Gastrocnemius medialis (tissue), 4 donors: ENCODE measurements around the gene TACC3. TPM values are rescaled to one million over a fixed set of nuclear protein-coding genes. Genes with fewer than 3 reads are reported as not detected.

Source experiments
- ATAC-seq, 2 donors: fragments of 150-250 bp; one replicate each; pipeline ENCODE4 v1.9.1; 2016
- DNase-seq, 2 donors: peaks; one replicate each; pipeline ENCODE4 v3.0.0-alpha.2; 2019
- H3K27ac ChIP-seq, 4 donors: fragments of 200-600 bp; sonication (generic); 1 replicate in 1 of 4; 2 replicates in 3 of 4; pipeline ENCODE4 v1.5.1; 2016 to 2018; ENCODE audit warnings: mild to moderate bottlenecking in 2 of 4, moderate library complexity in 1 of 4
- H3K27me3 ChIP-seq, 3 donors: fragments of 200-600 bp; sonication (generic) in 2 of 3; 1 replicate in 1 of 3; 2 replicates in 2 of 3; pipeline versions ENCODE4 v1.5.1 to v1.6.0; 2016 to 2019; ENCODE audit warnings: mild to moderate bottlenecking in 1 of 3, moderate library complexity in 1 of 3
- H3K36me3 ChIP-seq, 2 donors: fragments of 200-600 bp; sonication (generic) in 1 of 2; one replicate each; pipeline ENCODE4 v1.5.1; 2017 to 2018
- H3K4me1 ChIP-seq, 2 donors: fragments of 200-600 bp; sonication (generic) in 1 of 2; one replicate each; pipeline ENCODE4 v1.5.1; 2016 to 2017; ENCODE audit warnings: mild to moderate bottlenecking in 2 of 2
- H3K4me3 ChIP-seq, 4 donors: fragments of 200-600 bp; sonication (generic) in 3 of 4; 1 replicate in 1 of 4; 2 replicates in 3 of 4; pipeline ENCODE4 v1.5.1; 2016 to 2019; ENCODE audit warnings: mild to moderate bottlenecking in 2 of 4
- H3K9me3 ChIP-seq, 3 donors: fragments of 200-600 bp; sonication (generic) in 2 of 3; 1 replicate in 1 of 3; 2 replicates in 2 of 3; pipeline ENCODE4 v1.5.1; 2016 to 2019
- CTCF ChIP-seq, 5 experiments: fragments of 450-650 bp in 3 of 5; fragments of 200-600 bp in 2 of 5; sonication (generic) in 2 of 5; IDR thresholded peaks in 4 of 5; conservative IDR thresholded peaks in 1 of 5; 1 replicate in 4 of 5; 2 replicates in 1 of 5; pipeline ENCODE4 v1.5.1; 2016 to 2019; ENCODE audit warnings: antibody characterized with exemption in 5 of 5, mild to moderate bottlenecking in 3 of 5, moderate library complexity in 3 of 5
- POLR2A ChIP-seq, 2 donors: fragments of 450-650 bp; IDR thresholded peaks; one replicate each; pipeline ENCODE4 v1.6.1; 2017; ENCODE audit warnings: antibody characterized with exemption in 2 of 2, mild to moderate bottlenecking in 2 of 2, moderate library complexity in 2 of 2
- in situ Hi-C, 4 donors: fragments of 200-750 bp; cut with MboI; loops; one replicate each; pipeline versions ENCODE4 v1.15.0 to v1.8.0; 2017; ENCODE audit warnings: low sequenced_read_pairs in 4 of 4
- intact Hi-C: fragments of 100-400 bp; cut with DNase I; formaldehyde crosslinking; loops from one replicate; pipeline ENCODE4 v1.15.1; 2023; ENCODE audit warnings: low total_unique reads
- total RNA-seq, 4 donors: library from RNA; depleted of rRNA; stranded (reverse); fragments of >200 nt; gene quantifications; one replicate each; pipeline versions ENCODE4 v1.1.0 to v1.2.3, GENCODE V29; 2016

Gene TACC3
- total RNA-seq, 4 donors from 2014 or later = 1.5 to 3.2 (median 1.9) TPM

GRCh38 chr4:1758306-1759121, 37.2 kb downstream of the TACC3 start:
- no peak for DNase-seq
- ATAC-seq = no peak
- intact Hi-C loops (no loop called here), in situ Hi-C loops (no loop called here)
- TF ChIP-seq POLR2A (IDR thresholded peaks at IDR 0.05) = no peak
- no peak for TF ChIP-seq CTCF (IDR thresholded peaks at IDR 0.05 in 4 of 5, conservative IDR thresholded peaks at IDR 0.05 in 1 of 5)
- H3K27ac ChIP-seq = no peak overlapping the region
- no peaks in the 10 kb centered on the region for H3K36me3 ChIP-seq
- H3K4me3 ChIP-seq = no peak overlapping the region
- peaks cover 0 to 3% of the 10 kb centered on the region in 2 donors for H3K4me1 ChIP-seq
- H3K9me3 ChIP-seq = no peaks in the 10 kb centered on the region
- H3K27me3 ChIP-seq = peaks cover 0 to 7% (median 0%) of the 10 kb centered on the region in 3 donors

GRCh38 chr4:1759170-1759817, 38.0 kb downstream of the TACC3 start:
- peaks cover 0 to 7% (median 0%) of the 10 kb centered on the region in 3 donors for H3K27me3 ChIP-seq
- TF ChIP-seq POLR2A (IDR thresholded peaks at IDR 0.05) = no peak
- TF ChIP-seq CTCF (IDR thresholded peaks at IDR 0.05 in 4 of 5, conservative IDR thresholded peaks at IDR 0.05 in 1 of 5) = no peak
- DNase-seq (no peak), ATAC-seq (no peak)
- no peak overlapping the region for H3K4me3 ChIP-seq
- H3K36me3 ChIP-seq = no peaks in the 10 kb centered on the region
- no peaks in the 10 kb centered on the region for H3K9me3 ChIP-seq
- in situ Hi-C loops = no loop called here
- no peak overlapping the region for H3K27ac ChIP-seq
- intact Hi-C loops = no loop called here
- peaks cover 0 to 7% of the 10 kb centered on the region in 2 donors for H3K4me1 ChIP-seq

- Histone ChIP-seq H3K9me3 (no peaks in the 10 kb centered on the region), H3K4me1 (peaks cover 0 to 7% of the 10 kb centered on the region in 2 donors), H3K27me3 (peaks cover 0 to 7% (median 0%) of the 10 kb centered on the region in 3 donors), H3K36me3 (no peaks in the 10 kb centered on the region), H3K27ac (no peak overlapping the region), H3K4me3 (no peak overlapping the region)
- intact Hi-C loops = no loop called here
- DNase-seq (no peak), ATAC-seq (no peak)
- TF ChIP-seq POLR2A (IDR thresholded peaks at IDR 0.05) (no peak), CTCF (IDR thresholded peaks at IDR 0.05 in 4 of 5, conservative IDR thresholded peaks at IDR 0.05 in 1 of 5) (no peak)
- in situ Hi-C loops = no loop called here
Observed at GRCh38 chr4:1759818-1760223, 38.5 kb downstream of the TACC3 start.

GRCh38 chr4:1760521-1761071, 39.3 kb downstream of the TACC3 start:
- DNase-seq (no peak), ATAC-seq (no peak)
- Histone ChIP-seq H3K9me3 (no peaks in the 10 kb centered on the region), H3K36me3 (no peaks in the 10 kb centered on the region), H3K27ac (no peak overlapping the region), H3K27me3 (peaks cover 0 to 7% (median 0%) of the 10 kb centered on the region in 3 donors), H3K4me3 (no peak overlapping the region), H3K4me1 (peaks cover 0 to 7% of the 10 kb centered on the region in 2 donors)
- intact Hi-C loops (no loop called here), in situ Hi-C loops (no loop called here)
- TF ChIP-seq CTCF (IDR thresholded peaks at IDR 0.05 in 4 of 5, conservative IDR thresholded peaks at IDR 0.05 in 1 of 5) (no peak), POLR2A (IDR thresholded peaks at IDR 0.05) (no peak)
